WTC11 (cell line): ENCODE data around the gene EP300.
"Not testable (repeated sequence)": the region's sequence is repeated elsewhere in the genome, so short reads cannot be mapped to it uniquely, and the experiment has no call there.

Experiments
- TF ChIP-seq, protein P1 (sequence below): sonication (generic); formaldehyde crosslinking; IDR thresholded peaks from 2 replicates; pipeline ENCODE4 v1.8.1; 2023; ENCODE audit warnings: mild to moderate bottlenecking, missing genetic modification reagents, moderate library complexity
- TF ChIP-seq, protein P2 (sequence below): fragments of 200-600 bp; IDR thresholded peaks from 2 replicates; pipeline ENCODE4 v1.8.0; 2022; ENCODE audit warnings: antibody characterized with exemption

DNA sequence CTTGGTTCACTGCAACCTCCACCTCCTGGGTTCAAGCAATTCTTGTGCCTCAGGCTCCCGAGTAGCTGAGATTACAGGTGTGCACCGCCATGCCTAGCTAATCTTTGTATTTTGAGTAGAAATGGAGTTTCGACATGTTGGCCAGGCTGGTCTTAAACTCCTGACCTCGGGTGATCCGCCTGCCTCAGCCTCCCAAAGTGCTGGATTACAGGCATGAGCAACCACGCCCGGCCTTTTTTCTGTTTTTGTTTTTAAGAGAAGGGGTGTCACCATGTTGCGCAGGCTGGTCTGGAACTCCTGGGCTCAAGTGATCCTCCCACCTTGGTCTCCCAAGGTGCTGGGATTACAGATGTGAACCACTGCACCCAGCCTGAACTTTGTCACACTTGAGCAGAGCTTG is 26.1 kb upstream of the EP300 start:
- TF ChIP-seq, protein P1, sequence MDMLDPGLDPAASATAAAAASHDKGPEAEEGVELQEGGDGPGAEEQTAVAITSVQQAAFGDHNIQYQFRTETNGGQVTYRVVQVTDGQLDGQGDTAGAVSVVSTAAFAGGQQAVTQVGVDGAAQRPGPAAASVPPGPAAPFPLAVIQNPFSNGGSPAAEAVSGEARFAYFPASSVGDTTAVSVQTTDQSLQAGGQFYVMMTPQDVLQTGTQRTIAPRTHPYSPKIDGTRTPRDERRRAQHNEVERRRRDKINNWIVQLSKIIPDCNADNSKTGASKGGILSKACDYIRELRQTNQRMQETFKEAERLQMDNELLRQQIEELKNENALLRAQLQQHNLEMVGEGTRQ (CRISPR knock-in tag), result not testable (repeated sequence)
- TF ChIP-seq, protein P2, sequence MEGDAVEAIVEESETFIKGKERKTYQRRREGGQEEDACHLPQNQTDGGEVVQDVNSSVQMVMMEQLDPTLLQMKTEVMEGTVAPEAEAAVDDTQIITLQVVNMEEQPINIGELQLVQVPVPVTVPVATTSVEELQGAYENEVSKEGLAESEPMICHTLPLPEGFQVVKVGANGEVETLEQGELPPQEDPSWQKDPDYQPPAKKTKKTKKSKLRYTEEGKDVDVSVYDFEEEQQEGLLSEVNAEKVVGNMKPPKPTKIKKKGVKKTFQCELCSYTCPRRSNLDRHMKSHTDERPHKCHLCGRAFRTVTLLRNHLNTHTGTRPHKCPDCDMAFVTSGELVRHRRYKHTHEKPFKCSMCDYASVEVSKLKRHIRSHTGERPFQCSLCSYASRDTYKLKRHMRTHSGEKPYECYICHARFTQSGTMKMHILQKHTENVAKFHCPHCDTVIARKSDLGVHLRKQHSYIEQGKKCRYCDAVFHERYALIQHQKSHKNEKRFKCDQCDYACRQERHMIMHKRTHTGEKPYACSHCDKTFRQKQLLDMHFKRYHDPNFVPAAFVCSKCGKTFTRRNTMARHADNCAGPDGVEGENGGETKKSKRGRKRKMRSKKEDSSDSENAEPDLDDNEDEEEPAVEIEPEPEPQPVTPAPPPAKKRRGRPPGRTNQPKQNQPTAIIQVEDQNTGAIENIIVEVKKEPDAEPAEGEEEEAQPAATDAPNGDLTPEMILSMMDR, result not testable (repeated sequence)
